Liver (tissue), 9 donors: ENCODE measurements around the gene CPNE4. TPM values are rescaled to one million over a fixed set of nuclear protein-coding genes. Genes with fewer than 3 reads are reported as not detected.

Source experiments
- DNase-seq: peaks from one replicate; pipeline ENCODE4 v3.0.0-alpha.2; 2017; ENCODE audit warnings: low spot score
- H3K27ac ChIP-seq, 2 donors: one replicate each; pipeline ENCODE4 v1.7.0; 2013; ENCODE audit warnings: inconsistent platforms in 2 of 2, low read length in 2 of 2, control low read depth in 1 of 2, low read depth in 1 of 2, mild to moderate bottlenecking in 1 of 2
- H3K27me3 ChIP-seq, 4 donors: one replicate each; pipeline versions ENCODE4 v1.6.1 to v1.7.0; 2013; ENCODE audit warnings: low read length in 3 of 4, inconsistent platforms in 1 of 4, mild to moderate bottlenecking in 1 of 4, moderate library complexity in 1 of 4; ENCODE audit not compliant: control insufficient read depth in 4 of 4, insufficient read depth in 4 of 4
- H3K36me3 ChIP-seq, 4 donors: one replicate each; pipeline versions ENCODE4 v1.6.1 to v1.7.0; 2013; ENCODE audit warnings: low read length in 3 of 4, mild to moderate bottlenecking in 3 of 4, low read depth in 1 of 4, moderate library complexity in 1 of 4; ENCODE audit not compliant: control insufficient read depth in 4 of 4, insufficient read depth in 3 of 4
- H3K4me1 ChIP-seq, 4 donors: one replicate each; pipeline versions ENCODE4 v1.6.1 to v1.7.0; 2013; ENCODE audit warnings: low read length in 3 of 4, mild to moderate bottlenecking in 3 of 4, moderate library complexity in 1 of 4; ENCODE audit not compliant: control insufficient read depth in 4 of 4, insufficient read depth in 4 of 4
- H3K4me3 ChIP-seq, 3 donors: one replicate each; pipeline versions ENCODE4 v1.6.1 to v1.7.0; 2013; ENCODE audit warnings: low read length in 3 of 3, control low read depth in 1 of 3, low read depth in 1 of 3, mild to moderate bottlenecking in 1 of 3
- H3K9ac ChIP-seq, 2 donors: one replicate each; pipeline ENCODE4 v1.7.0; 2013; ENCODE audit warnings: low read length in 2 of 2, mild to moderate bottlenecking in 2 of 2, moderate library complexity in 2 of 2, control low read depth in 1 of 2, low read depth in 1 of 2
- H3K9me3 ChIP-seq, 4 donors: one replicate each; pipeline versions ENCODE4 v1.6.1 to v1.7.0; 2013; ENCODE audit warnings: low read length in 3 of 4; ENCODE audit not compliant: control insufficient read depth in 4 of 4
- ATF3 ChIP-seq: IDR thresholded peaks from 2 replicates; pipeline ENCODE4 v1.6.1; 2016; ENCODE audit warnings: antibody characterized with exemption
- CTCF ChIP-seq: fragments of 150-350 bp; IDR thresholded peaks from 2 replicates; pipeline ENCODE4 v1.5.1; 2017; ENCODE audit warnings: improper control_type of control experiment, low read depth, low read length; ENCODE audit not compliant: missing input control
- EGR1 ChIP-seq, 2 donors: IDR thresholded peaks; 2 replicates each; pipeline ENCODE4 v1.6.1; 2016 to 2018; ENCODE audit warnings: antibody characterized with exemption in 2 of 2, low read depth in 2 of 2
- FOXA2 ChIP-seq: IDR thresholded peaks from 2 replicates; pipeline ENCODE4 v1.6.1; 2016; ENCODE audit warnings: antibody characterized with exemption
- HNF4A ChIP-seq, 2 donors: conservative IDR thresholded peaks; 2 replicates each; pipeline ENCODE4 v1.6.1; 2016; ENCODE audit warnings: antibody characterized with exemption in 2 of 2, mild to moderate bottlenecking in 2 of 2
- HNF4G ChIP-seq: IDR thresholded peaks from 2 replicates; pipeline ENCODE4 v1.6.1; 2016; ENCODE audit warnings: antibody characterized with exemption
- JUND ChIP-seq, 2 donors: IDR thresholded peaks; 2 replicates each; pipeline ENCODE4 v1.6.1; 2016; ENCODE audit warnings: antibody characterized with exemption in 2 of 2
- MAX ChIP-seq: IDR thresholded peaks from 2 replicates; pipeline ENCODE4 v1.6.1; 2016; ENCODE audit warnings: antibody characterized with exemption
- NR2F2 ChIP-seq: IDR thresholded peaks from 2 replicates; pipeline ENCODE4 v1.6.1; 2016; ENCODE audit warnings: antibody characterized with exemption
- REST ChIP-seq: IDR thresholded peaks from 2 replicates; pipeline ENCODE4 v1.6.1; 2016; ENCODE audit warnings: antibody characterized with exemption, mild to moderate bottlenecking
- RXRA ChIP-seq, 2 donors: IDR thresholded peaks; 2 replicates each; pipeline ENCODE4 v1.6.1; 2017 to 2018; ENCODE audit warnings: antibody characterized with exemption in 2 of 2, mild to moderate bottlenecking in 1 of 2
- TAF1 ChIP-seq: conservative IDR thresholded peaks from 2 replicates; pipeline ENCODE4 v1.6.1; 2016; ENCODE audit warnings: antibody characterized with exemption, mild to moderate bottlenecking
- YY1 ChIP-seq: IDR thresholded peaks from 2 replicates; pipeline ENCODE4 v1.6.1; 2016; ENCODE audit warnings: antibody characterized with exemption, mild to moderate bottlenecking
- ZBTB33 ChIP-seq: IDR thresholded peaks from 2 replicates; pipeline ENCODE4 v1.6.1; 2016; ENCODE audit warnings: antibody characterized with exemption
- WGBS: extraction: QIAGEN DNeasy Blood & Tissue Kit; methylation state at CpG from one replicate; pipeline ENCODE4 v1.1.7; 2013; 5-methylcytosine and 5-hydroxymethylcytosine counted together
- polyA plus RNA-seq, 2 donors: library from polyadenylated mRNA; stranded (reverse) in 1 of 2; unstranded in 1 of 2; fragments of 200-250 nt in 1 of 2; fragments of >200 nt in 1 of 2; fragmentation: Nextera tagmentation in 1 of 2; extraction: Ambion mirVana in 1 of 2; gene quantifications; one replicate each; pipeline versions ENCODE4 v1.2.1 to v1.2.3, GENCODE V29; 2013 to 2015
- total RNA-seq, 2 donors: library from RNA; depleted of rRNA; stranded (reverse); fragments of >200 nt; gene quantifications; one replicate each; pipeline ENCODE4 v1.2.3, GENCODE V29; 2014
- donor health status: healthy.
- donor health status: healthy.
- donor health status: healthy.
- donor health status: healthy.
- donor health status: healthy.

CPNE4 gene
- total and polyA plus RNA-seq, 4 donors: under 0.01 to 0.03 TPM; not detected in 2

GRCh38 chr3:132003685-132004084 is 31.1 kb downstream of the CPNE4 start (continued):
- TF ChIP-seq ATF3 (no peak), JUND (IDR thresholded peaks at IDR 0.05) (no peak), FOXA2 (no peak)

GRCh38 chr3:132001999-132002398 is 32.8 kb downstream of the CPNE4 start:
- DNase-seq: no peak
- TF ChIP-seq JUND (IDR thresholded peaks at IDR 0.05) (no peak), MAX (no peak), ATF3 (no peak), CTCF (no peak), FOXA2 (no peak), YY1 (no peak), REST (no peak), HNF4A (conservative IDR thresholded peaks at IDR 0.05) (no peak), EGR1 (IDR thresholded peaks at IDR 0.05; ENCODE audit: low read depth in 2 of 2) (no peak), RXRA (IDR thresholded peaks at IDR 0.05) (no peak), HNF4G (no peak), NR2F2 (no peak), ZBTB33 (no peak), TAF1 (no peak)
- Histone ChIP-seq H3K9ac (no peak overlapping the region), H3K27me3 (peaks cover 0 to 16% (median 0%) of the 10 kb centered on the region in 4 donors), H3K9me3 (no peaks in the 10 kb centered on the region), H3K4me1 (no peaks in the 10 kb centered on the region), H3K4me3 (no peak overlapping the region), H3K27ac (no peak overlapping the region), H3K36me3 (no peaks in the 10 kb centered on the region)
- 75% methylated on average over 2 of the region's 2 CpGs for WGBS
